Panc1 (cell line): Measurements from ENCODE around the gene ARPP19. TPM values are rescaled to one million over a fixed set of nuclear protein-coding genes. Genes with fewer than 3 reads are reported as not detected.
"Not testable (repeated sequence)": the region's sequence is repeated elsewhere in the genome, so short reads cannot be mapped to it uniquely, and the experiment has no call there.

Source experiments
- ATAC-seq: fragments of 200-7000 bp; cut with Tn5 transposase; 2 replicates; pipeline ENCODE4 v1.9.1; 2020; ENCODE audit warnings: mild to moderate bottlenecking, moderate library complexity
- BruUV-seq: library from RNA; stranded (reverse); fragments of 400-500 nt; replicated peaks from 2 replicates; lab custom pipeline; 2021; lab: Mats Ljungman, UMichigan
- CTCF ChIA-PET: fragments of 300-600 bp; sonication (Branson Sonifier 250); formaldehyde crosslinking; loops from one replicate; lab custom pipeline; 2022; ENCODE audit warnings: antibody characterized with exemption; lab: Charles Lee
- POLR2A ChIA-PET: fragments of 300-600 bp; sonication (Branson Sonifier 250); formaldehyde crosslinking; loops from one replicate; lab custom pipeline; 2022; ENCODE audit warnings: antibody characterized with exemption; lab: Charles Lee
- DNase-seq: peaks from one replicate; pipeline ENCODE4 v3.0.0-alpha.2; 2010; ENCODE audit warnings: low read depth, low spot score
- H3K27ac ChIP-seq: 2 replicates; pipeline ENCODE4 v1.5.1; 2011; ENCODE audit warnings: mild to moderate bottlenecking, low read length, inconsistent platforms
- H3K27me3 ChIP-seq: fragments of 200-500 bp; sonication (Bioruptor generic); 2 replicates; pipeline ENCODE4 v1.6.0; 2014; ENCODE audit warnings: low read length, inconsistent platforms; ENCODE audit not compliant: control insufficient read depth, insufficient read depth
- H3K36me3 ChIP-seq: fragments of 200-500 bp; sonication (Bioruptor generic); 2 replicates; pipeline ENCODE4 v1.5.1; 2014; ENCODE audit warnings: inconsistent platforms, mild to moderate bottlenecking, low read length, moderate library complexity; ENCODE audit not compliant: control insufficient read depth, insufficient read depth
- H3K4me1 ChIP-seq: 2 replicates; pipeline ENCODE4 v1.5.1; 2011; ENCODE audit warnings: inconsistent platforms, mild to moderate bottlenecking, low read length, moderate library complexity; ENCODE audit not compliant: control insufficient read depth, insufficient read depth
- H3K4me3 ChIP-seq, 2 experiments: 2 replicates each; pipeline ENCODE4 v1.5.1; 2011 to 2012; ENCODE audit warnings: low read depth in 2 of 2, low read length in 2 of 2, mild to moderate bottlenecking in 2 of 2, inconsistent platforms in 1 of 2, moderate library complexity in 1 of 2
- H3K9me3 ChIP-seq: fragments of 200-500 bp; sonication (Bioruptor generic); 2 replicates; pipeline ENCODE4 v1.5.1; 2014; ENCODE audit warnings: low read depth, mild to moderate bottlenecking, inconsistent platforms, low read length, moderate library complexity; ENCODE audit not compliant: control insufficient read depth, insufficient read depth
- POLR2AphosphoS5 ChIP-seq: IDR thresholded peaks from 2 replicates; pipeline ENCODE4 v1.6.1; 2012; ENCODE audit warnings: mild to moderate bottlenecking, low read depth, low read length, moderate library complexity
- SIN3A ChIP-seq: IDR thresholded peaks from 2 replicates; pipeline ENCODE4 v1.6.1; 2012; ENCODE audit warnings: low read depth, mild to moderate bottlenecking, low read length, moderate library complexity, borderline replicate concordance; ENCODE audit not compliant: insufficient read depth
- TCF7L2 ChIP-seq: IDR thresholded peaks from 2 replicates; pipeline ENCODE4 v1.6.1; 2011; ENCODE audit warnings: mild to moderate bottlenecking, low read depth, low read length, inconsistent platforms
- in situ Hi-C: cut with HindIII; loops from 2 replicates; pipeline ENCODE4 v1.10.0; 2016; ENCODE audit warnings: low sequenced_read_pairs, low pct_unique_long_range_greater_than_20kb
- intact Hi-C: fragments of 100-400 bp; cut with micrococcal nuclease; formaldehyde crosslinking; loops from one replicate; pipeline ENCODE4 v1.10.0; 2022; ENCODE audit not compliant: unreplicated experiment
- total RNA-seq: library from RNA; stranded (reverse); gene quantifications from one replicate; pipeline ENCODE4 v1.2.1, GENCODE V29; 2021; ENCODE audit not compliant: unreplicated experiment
- TF ChIP-seq, protein P1 (sequence below): fragments of 450-650 bp; IDR thresholded peaks from 2 replicates; pipeline ENCODE4 v1.5.1; 2017; ENCODE audit warnings: mild to moderate bottlenecking
- TF ChIP-seq, protein P2 (sequence below), 2 experiments: IDR thresholded peaks; 2 replicates each; pipeline ENCODE4 v1.6.1; 2011 to 2012; ENCODE audit warnings: low read depth in 2 of 2, control low read depth in 1 of 2, low read length in 1 of 2, mild to moderate bottlenecking in 1 of 2, moderate library complexity in 1 of 2; ENCODE audit not compliant: insufficient read depth in 1 of 2

ARPP19 gene
- total RNA-seq, 1 experiment from 2014 or later, result 153 TPM

DNA sequence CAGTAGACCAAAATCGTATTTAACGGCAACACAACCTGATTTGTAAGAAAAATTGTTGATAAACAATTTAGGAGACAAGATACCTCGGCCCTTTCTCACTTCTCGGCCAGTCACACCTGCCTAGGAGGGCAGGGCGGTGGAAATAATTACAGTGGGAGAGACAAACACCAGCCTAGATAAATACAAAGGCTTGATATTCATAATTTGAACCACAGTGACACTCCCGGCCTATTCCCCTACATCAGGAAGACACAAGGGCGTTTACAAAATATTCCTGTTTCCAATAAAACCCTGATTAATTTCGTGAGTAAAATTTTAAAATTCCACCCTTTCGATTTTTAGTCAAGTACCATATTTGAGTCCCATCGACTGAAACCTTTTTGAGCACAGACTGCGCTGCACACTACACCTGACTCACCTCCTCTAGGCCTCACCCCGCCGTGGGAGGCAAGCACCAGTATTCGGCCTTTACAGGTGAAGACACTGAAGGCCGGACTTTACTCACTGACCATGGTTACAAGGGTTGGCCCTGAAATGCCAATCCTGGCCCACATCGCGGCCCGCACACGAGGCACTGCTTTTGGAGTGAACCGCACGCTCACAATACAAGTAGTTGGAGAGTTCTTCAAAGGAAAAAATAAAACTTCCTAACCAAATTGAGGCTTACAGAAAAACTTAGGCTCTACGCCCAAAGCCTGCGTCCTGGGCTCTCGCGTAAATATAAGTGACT, 794 bp downstream of the ARPP19 start:
- no TSS peak for BruUV-seq
- Histone ChIP-seq H3K9me3 (no peaks in the 10 kb centered on the region), H3K4me1 (peaks cover 24% of the 10 kb centered on the region), H3K4me3 (peak overlapping the region; percentile 86 to 97), H3K27me3 (no peaks in the 10 kb centered on the region), H3K36me3 (peaks cover 5% of the 10 kb centered on the region; the same call in 1 of the 2 replicates), H3K27ac (peak overlapping the region; percentile 97)
- TF ChIP-seq POLR2AphosphoS5 (no peak), SIN3A (no peak), TCF7L2 (no peak)
- TF ChIP-seq, protein P1, sequence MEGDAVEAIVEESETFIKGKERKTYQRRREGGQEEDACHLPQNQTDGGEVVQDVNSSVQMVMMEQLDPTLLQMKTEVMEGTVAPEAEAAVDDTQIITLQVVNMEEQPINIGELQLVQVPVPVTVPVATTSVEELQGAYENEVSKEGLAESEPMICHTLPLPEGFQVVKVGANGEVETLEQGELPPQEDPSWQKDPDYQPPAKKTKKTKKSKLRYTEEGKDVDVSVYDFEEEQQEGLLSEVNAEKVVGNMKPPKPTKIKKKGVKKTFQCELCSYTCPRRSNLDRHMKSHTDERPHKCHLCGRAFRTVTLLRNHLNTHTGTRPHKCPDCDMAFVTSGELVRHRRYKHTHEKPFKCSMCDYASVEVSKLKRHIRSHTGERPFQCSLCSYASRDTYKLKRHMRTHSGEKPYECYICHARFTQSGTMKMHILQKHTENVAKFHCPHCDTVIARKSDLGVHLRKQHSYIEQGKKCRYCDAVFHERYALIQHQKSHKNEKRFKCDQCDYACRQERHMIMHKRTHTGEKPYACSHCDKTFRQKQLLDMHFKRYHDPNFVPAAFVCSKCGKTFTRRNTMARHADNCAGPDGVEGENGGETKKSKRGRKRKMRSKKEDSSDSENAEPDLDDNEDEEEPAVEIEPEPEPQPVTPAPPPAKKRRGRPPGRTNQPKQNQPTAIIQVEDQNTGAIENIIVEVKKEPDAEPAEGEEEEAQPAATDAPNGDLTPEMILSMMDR, result no peak
- TF ChIP-seq, protein P2, sequence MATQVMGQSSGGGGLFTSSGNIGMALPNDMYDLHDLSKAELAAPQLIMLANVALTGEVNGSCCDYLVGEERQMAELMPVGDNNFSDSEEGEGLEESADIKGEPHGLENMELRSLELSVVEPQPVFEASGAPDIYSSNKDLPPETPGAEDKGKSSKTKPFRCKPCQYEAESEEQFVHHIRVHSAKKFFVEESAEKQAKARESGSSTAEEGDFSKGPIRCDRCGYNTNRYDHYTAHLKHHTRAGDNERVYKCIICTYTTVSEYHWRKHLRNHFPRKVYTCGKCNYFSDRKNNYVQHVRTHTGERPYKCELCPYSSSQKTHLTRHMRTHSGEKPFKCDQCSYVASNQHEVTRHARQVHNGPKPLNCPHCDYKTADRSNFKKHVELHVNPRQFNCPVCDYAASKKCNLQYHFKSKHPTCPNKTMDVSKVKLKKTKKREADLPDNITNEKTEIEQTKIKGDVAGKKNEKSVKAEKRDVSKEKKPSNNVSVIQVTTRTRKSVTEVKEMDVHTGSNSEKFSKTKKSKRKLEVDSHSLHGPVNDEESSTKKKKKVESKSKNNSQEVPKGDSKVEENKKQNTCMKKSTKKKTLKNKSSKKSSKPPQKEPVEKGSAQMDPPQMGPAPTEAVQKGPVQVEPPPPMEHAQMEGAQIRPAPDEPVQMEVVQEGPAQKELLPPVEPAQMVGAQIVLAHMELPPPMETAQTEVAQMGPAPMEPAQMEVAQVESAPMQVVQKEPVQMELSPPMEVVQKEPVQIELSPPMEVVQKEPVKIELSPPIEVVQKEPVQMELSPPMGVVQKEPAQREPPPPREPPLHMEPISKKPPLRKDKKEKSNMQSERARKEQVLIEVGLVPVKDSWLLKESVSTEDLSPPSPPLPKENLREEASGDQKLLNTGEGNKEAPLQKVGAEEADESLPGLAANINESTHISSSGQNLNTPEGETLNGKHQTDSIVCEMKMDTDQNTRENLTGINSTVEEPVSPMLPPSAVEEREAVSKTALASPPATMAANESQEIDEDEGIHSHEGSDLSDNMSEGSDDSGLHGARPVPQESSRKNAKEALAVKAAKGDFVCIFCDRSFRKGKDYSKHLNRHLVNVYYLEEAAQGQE (IDR thresholded peaks at IDR 0.05; ENCODE audit: insufficient read depth in 1 of 2, low read depth in 2 of 2, low read length in 1 of 2), result no peak
- ChIA-PET POLR2A (no interaction called here), CTCF (no interaction called here)
- in situ Hi-C loops, result no loop called here
- ATAC-seq (peak; percentile 42), DNase-seq (no peak)
- intact Hi-C loops, result loop anchor here (5.0 to 10.0 kb wide), 2 partner anchors 109 to 313 kb away; partner anchors contain the start of gene ATOSA

DNA sequence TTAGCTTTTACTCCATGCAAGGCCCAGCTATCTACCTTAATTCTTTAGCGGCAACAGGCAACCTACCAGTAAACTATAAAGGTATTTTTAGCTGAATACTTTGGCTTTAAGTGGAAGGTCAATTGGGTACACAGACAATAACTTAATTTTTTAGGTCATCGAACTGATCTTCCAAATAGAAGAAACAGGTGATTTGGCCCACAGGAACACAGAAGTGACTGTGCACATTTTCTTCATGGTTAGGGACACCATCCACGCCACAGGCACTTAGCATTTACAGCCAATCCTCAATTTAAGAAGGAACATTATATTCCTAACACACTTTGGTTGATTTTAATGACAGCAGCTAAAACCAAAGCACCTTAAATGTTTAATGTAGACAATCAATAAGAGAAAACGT, 1.9 kb downstream of the ARPP19 start:
- in situ Hi-C loops (no loop called here), intact Hi-C loops (loop anchor here (5.0 to 10.0 kb wide), 2 partner anchors 110 to 312 kb away; partner anchors contain the start of gene ATOSA)
- DNase-seq (no peak), ATAC-seq (no peak)
- ChIA-PET CTCF (no interaction called here), POLR2A (interaction anchor here (0.6 kb wide), 1 partner anchor 885 kb away, joined by 4 read pairs; no protein-coding TSS in a partner anchor)
- no TSS peak for BruUV-seq
- Histone ChIP-seq H3K4me3 (peak overlapping the region; percentile 86 to 97), H3K9me3 (no peaks in the 10 kb centered on the region), H3K4me1 (peaks cover 24% of the 10 kb centered on the region), H3K27ac (peak overlapping the region; percentile 97), H3K27me3 (no peaks in the 10 kb centered on the region), H3K36me3 (peaks cover 5% of the 10 kb centered on the region; the same call in 1 of the 2 replicates)
- TF ChIP-seq, protein P2 (IDR thresholded peaks at IDR 0.05; ENCODE audit: insufficient read depth in 1 of 2, low read depth in 2 of 2, low read length in 1 of 2), result no peak
- TF ChIP-seq TCF7L2, result no peak
- no peak for TF ChIP-seq SIN3A
- TF ChIP-seq POLR2AphosphoS5, result no peak
- TF ChIP-seq, protein P1, result no peak

DNA sequence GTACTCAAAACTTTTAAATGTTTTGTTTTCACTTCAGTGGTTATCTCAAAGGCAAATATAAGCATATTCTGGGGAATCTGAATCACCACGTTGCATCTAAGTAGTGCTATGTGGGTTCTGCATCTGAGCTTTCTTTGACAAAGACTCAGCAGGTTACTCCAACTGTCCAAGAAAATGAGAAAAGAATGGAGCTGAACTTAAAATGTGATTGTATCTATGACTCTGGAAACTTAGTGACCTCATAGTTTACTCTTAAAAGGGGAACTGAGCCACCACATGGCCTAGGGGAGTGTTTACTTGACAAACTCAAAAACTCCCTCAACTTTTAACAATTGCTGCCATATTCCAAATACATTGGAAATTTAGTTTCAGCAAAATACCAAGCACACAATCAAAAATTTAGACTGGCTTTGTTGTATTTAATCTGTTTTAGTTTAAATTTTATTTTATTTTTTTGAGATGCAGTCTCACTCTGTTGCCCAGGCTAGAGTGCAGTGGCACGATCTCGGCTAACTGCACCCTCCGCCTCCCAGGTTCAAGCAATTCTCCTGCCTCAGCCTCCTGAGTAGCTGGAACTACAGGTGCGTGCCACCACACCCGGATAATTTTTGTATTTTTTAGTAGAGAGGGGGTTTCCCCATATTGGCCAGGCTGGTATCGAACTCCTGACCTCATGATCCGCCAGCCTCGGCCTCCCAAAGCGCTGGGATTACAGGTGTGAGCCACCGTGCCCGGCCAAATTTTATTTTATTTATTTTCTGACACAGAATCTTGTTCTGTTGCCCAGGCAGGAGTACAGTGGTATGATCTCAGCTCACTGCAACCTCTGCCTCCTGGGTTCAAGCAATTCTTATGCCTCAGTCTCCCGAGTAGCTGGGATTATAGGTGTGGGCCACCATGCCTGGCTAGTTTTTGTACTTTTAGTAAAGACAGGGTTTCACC, 3.1 kb downstream of the ARPP19 start:
- BruUV-seq, H3K27ac ChIP-seq, DNase-seq, H3K4me3 ChIP-seq, CTCF ChIA-PET, POLR2A ChIA-PET, ATAC-seq, H3K36me3 ChIP-seq, H3K27me3 ChIP-seq, in situ Hi-C loops, H3K9me3 ChIP-seq: not testable (repeated sequence)
- intact Hi-C loops, result loop anchor here (5.0 to 10.0 kb wide), 2 partner anchors 112 to 311 kb away; partner anchors contain the start of gene ATOSA
- peaks cover 28% of the 10 kb centered on the region for H3K4me1 ChIP-seq
